IMR-90 (cell line): Measurements from ENCODE around the gene PDE4A. TPM values are rescaled to one million over a fixed set of nuclear protein-coding genes. Genes with fewer than 3 reads are reported as not detected.

Source experiments
- ATAC-seq: fragments of 200-7000 bp; cut with Tn5 transposase; 2 replicates; pipeline ENCODE4 v1.9.1; 2020; ENCODE audit warnings: low read depth, mild to moderate bottlenecking, moderate library complexity
- BruUV-seq: library from RNA; stranded (reverse); fragments of 400-500 nt; replicated peaks from 2 replicates; lab custom pipeline; 2021; lab: Mats Ljungman, UMichigan
- CTCF ChIA-PET: fragments of 300-600 bp; formaldehyde crosslinking; extraction: SDS; loops from one replicate; lab custom pipeline; 2021; ENCODE audit warnings: antibody characterized with exemption; lab: Yijun Ruan, JAX
- POLR2A ChIA-PET: fragments of 300-600 bp; sonication (Branson Sonifier 250); formaldehyde crosslinking; loops from one replicate; lab custom pipeline; 2022; ENCODE audit warnings: antibody characterized with exemption; ENCODE audit not compliant: unreplicated experiment; lab: Charles Lee
- DNase-seq: peaks from one replicate; pipeline ENCODE4 v3.0.0; 2013
- H2AFZ ChIP-seq: replicated peaks from 2 replicates; pipeline ENCODE3; 2013; ENCODE audit warnings: low read length, mild to moderate bottlenecking; ENCODE audit not compliant: poor library complexity
- H2AK5ac ChIP-seq: 2 replicates; pipeline ENCODE4 v1.6.1; 2013; ENCODE audit warnings: low read depth, low read length, inconsistent platforms
- H2AK9ac ChIP-seq: replicated peaks from 2 replicates; pipeline ENCODE3; 2013; ENCODE audit warnings: mild to moderate bottlenecking, low read depth, low read length, moderate library complexity; ENCODE audit not compliant: poor library complexity
- H2BK120ac ChIP-seq: 2 replicates; pipeline ENCODE4 v1.6.1; 2013; ENCODE audit warnings: low read depth, low read length, inconsistent platforms
- H2BK15ac ChIP-seq: 3 replicates; pipeline ENCODE4 v1.6.1; 2013; ENCODE audit warnings: low read depth, low read length, inconsistent platforms
- H2BK20ac ChIP-seq: 2 replicates; pipeline ENCODE4 v1.6.1; 2013; ENCODE audit warnings: low read depth, mild to moderate bottlenecking, inconsistent platforms, low read length, moderate library complexity
- H2BK5ac ChIP-seq: 2 replicates; pipeline ENCODE4 v1.6.1; 2013; ENCODE audit warnings: mild to moderate bottlenecking, low read depth, low read length, inconsistent platforms; ENCODE audit not compliant: poor library complexity, severe bottlenecking
- H3K14ac ChIP-seq: replicated peaks from 2 replicates; pipeline ENCODE4 v1.6.1; 2013; ENCODE audit warnings: low read depth, low read length, inconsistent platforms
- H3K18ac ChIP-seq: 2 replicates; pipeline ENCODE4 v1.6.1; 2013; ENCODE audit warnings: low read depth, low read length, control low read depth
- H3K23ac ChIP-seq: 2 replicates; pipeline ENCODE4 v1.6.1; 2013; ENCODE audit warnings: low read depth, low read length, inconsistent platforms
- H3K27ac ChIP-seq: 2 replicates; pipeline ENCODE4 v1.5.1; 2013; ENCODE audit warnings: mild to moderate bottlenecking, control low read depth, low read length; ENCODE audit not compliant: insufficient read depth
- H3K27me3 ChIP-seq: 2 replicates; pipeline ENCODE4 v1.6.1; 2013; ENCODE audit warnings: low read length; ENCODE audit not compliant: control insufficient read depth, insufficient read depth
- H3K36me3 ChIP-seq: 2 replicates; pipeline ENCODE4 v1.6.1; 2013; ENCODE audit warnings: low read length, mixed read lengths; ENCODE audit not compliant: control insufficient read depth, insufficient read depth
- H3K4ac ChIP-seq: 2 replicates; pipeline ENCODE4 v1.6.1; 2013; ENCODE audit warnings: low read depth, low read length, inconsistent platforms
- H3K4me1 ChIP-seq: 2 replicates; pipeline ENCODE4 v1.6.1; 2013; ENCODE audit warnings: low read length, mixed read lengths; ENCODE audit not compliant: control insufficient read depth, insufficient read depth
- H3K4me2 ChIP-seq: 2 replicates; pipeline ENCODE4 v1.6.1; 2013; ENCODE audit warnings: low read depth, mild to moderate bottlenecking, control low read depth, low read length, moderate library complexity
- H3K4me3 ChIP-seq: 2 replicates; pipeline ENCODE4 v1.5.1; 2013; ENCODE audit warnings: low read depth, mild to moderate bottlenecking, control low read depth, low read length, moderate library complexity; ENCODE audit not compliant: insufficient read depth
- H3K56ac ChIP-seq: 2 replicates; pipeline ENCODE4 v1.6.1; 2013; ENCODE audit warnings: low read length, inconsistent platforms; ENCODE audit not compliant: insufficient read depth; ENCODE audit errors: extremely low read depth
- H3K79me1 ChIP-seq, 2 experiments: 2 replicates each; pipeline ENCODE4 v1.6.1; 2013; ENCODE audit warnings: low read length in 2 of 2, inconsistent platforms in 1 of 2, low read depth in 1 of 2
- H3K9ac ChIP-seq: 2 replicates; pipeline ENCODE4 v1.6.1; 2013; ENCODE audit warnings: low read depth, low read length, control low read depth
- H3K9me1 ChIP-seq: 2 replicates; pipeline ENCODE4 v1.6.1; 2013; ENCODE audit warnings: low read length, inconsistent platforms; ENCODE audit not compliant: insufficient read depth
- H3K9me3 ChIP-seq: 2 replicates; pipeline ENCODE4 v1.6.1; 2013; ENCODE audit warnings: low read length; ENCODE audit not compliant: control insufficient read depth, insufficient read depth
- H4K20me1 ChIP-seq: 2 replicates; pipeline ENCODE4 v1.6.1; 2013; ENCODE audit warnings: low read length, inconsistent platforms; ENCODE audit not compliant: insufficient read depth
- H4K5ac ChIP-seq: 2 replicates; pipeline ENCODE4 v1.6.1; 2013; ENCODE audit warnings: mild to moderate bottlenecking, low read depth, low read length, control low read depth
- H4K8ac ChIP-seq, 2 experiments: 2 replicates each; pipeline ENCODE4 v1.6.1; 2013; ENCODE audit warnings: low read depth in 2 of 2, low read length in 2 of 2, control low read depth in 1 of 2, inconsistent platforms in 1 of 2
- H4K91ac ChIP-seq: 2 replicates; pipeline ENCODE4 v1.6.1; 2013; ENCODE audit warnings: low read depth, low read length, inconsistent platforms; ENCODE audit not compliant: insufficient read depth
- BHLHE40 ChIP-seq: fragments of 150-350 bp; IDR thresholded peaks from 2 replicates; pipeline ENCODE4 v1.6.1; 2016; ENCODE audit warnings: mild to moderate bottlenecking, low read depth, low read length
- FOS ChIP-seq: fragments of 150-350 bp; IDR thresholded peaks from 2 replicates; pipeline ENCODE4 v1.6.1; 2016; ENCODE audit warnings: low read depth, low read length
- MAZ ChIP-seq: IDR thresholded peaks from 2 replicates; pipeline ENCODE4 v1.6.1; 2012; ENCODE audit warnings: low read depth, mild to moderate bottlenecking, low read length, improper control_type of control experiment, moderate library complexity, borderline replicate concordance
- WGBS, 2 experiments: methylation state at CpG; one replicate each; pipeline versions ENCODE4 v1.1.5 to v1.1.7; 2013; ENCODE audit warnings: missing lambda C conversion rate in 2 of 2; ENCODE audit not compliant: insufficient read length in 1 of 2; ENCODE audit errors: extremely low coverage in 2 of 2; 5-methylcytosine and 5-hydroxymethylcytosine counted together
- dilution Hi-C: fragments of 300-500 bp; cut with HindIII; formaldehyde crosslinking; loops from one replicate; pipeline ENCODE4 v1.14.3; 2018; ENCODE audit warnings: low sequenced_read_pairs; ENCODE audit not compliant: unreplicated experiment
- in situ Hi-C: fragments of 300-500 bp; cut with MboI; formaldehyde crosslinking; loops from 3 replicates; pipeline ENCODE4 v1.14.3; 2019; ENCODE audit warnings: low sequenced_read_pairs, inconsistent platforms, mixed read lengths
- intact Hi-C: fragments of 100-400 bp; cut with micrococcal nuclease; formaldehyde crosslinking; loops from 2 replicates; pipeline ENCODE4 v1.10.0; 2022
- polyA plus RNA-seq, 3 experiments: library from polyadenylated mRNA; depleted of rRNA; stranded (reverse); fragments of >200 nt; gene quantifications; 2 replicates each; pipeline ENCODE4 v1.2.3, GENCODE V29; 2012; ENCODE audit warnings: low replicate concordance in 1 of 3
- total RNA-seq: library from RNA; depleted of rRNA; stranded (reverse); fragments of >200 nt; gene quantifications from 2 replicates; pipeline ENCODE4 v1.2.3, GENCODE V29; 2012

The PDE4A gene
- total and polyA plus RNA-seq, 2 of the 4 experiments (the other 2 are of a cell fraction): 1.8 to 7.0 TPM

DNA sequence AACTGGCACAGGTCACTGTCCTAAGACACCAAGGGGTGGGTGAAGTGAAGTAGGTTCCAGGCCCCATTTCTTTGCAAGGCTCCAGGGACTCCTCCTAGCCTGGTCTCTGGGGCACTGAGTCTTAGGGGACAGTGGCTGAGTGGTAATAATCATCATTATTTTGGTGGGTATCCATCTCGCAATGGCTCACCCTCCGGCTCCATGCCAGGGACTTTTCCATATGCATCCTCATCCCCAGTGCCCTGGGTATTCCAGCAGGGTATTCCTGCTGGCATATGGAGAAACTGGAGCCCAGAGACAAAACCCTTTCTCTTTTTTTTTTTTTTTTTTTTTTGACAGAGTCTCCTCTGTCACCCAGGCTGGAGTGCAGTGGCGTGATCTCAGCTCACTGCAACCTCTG is 2.5 kb downstream of the PDE4A start:
- no peak overlapping the region for H3K4me2 ChIP-seq
- no peak overlapping the region for H4K5ac ChIP-seq
- H3K27ac ChIP-seq: no peak overlapping the region
- H3K36me3 ChIP-seq: no peaks in the 10 kb centered on the region
- H2AFZ ChIP-seq: no peak overlapping the region
- no peak overlapping the region for H2BK120ac ChIP-seq
- dilution Hi-C loops: no loop called here
- H3K9me1 ChIP-seq: no peaks in the 10 kb centered on the region
- no peak overlapping the region for H3K14ac ChIP-seq
- no peak overlapping the region for H4K8ac ChIP-seq
- peaks cover 41% of the 10 kb centered on the region for H3K27me3 ChIP-seq
- no peak overlapping the region for H2AK5ac ChIP-seq
- peaks cover 13% of the 10 kb centered on the region for H3K4me1 ChIP-seq
- H2BK20ac ChIP-seq: no peak overlapping the region
- no peak overlapping the region for H3K18ac ChIP-seq
- H3K4ac ChIP-seq: no peak overlapping the region
- no peak overlapping the region for H3K56ac ChIP-seq
- H3K79me1 ChIP-seq: no peaks in the 10 kb centered on the region; a peak in 1 of 4 replicates
- H3K23ac ChIP-seq: no peak overlapping the region
- H2BK15ac ChIP-seq: no peak overlapping the region
- DNase-seq (no peak), ATAC-seq (no peak)
- BruUV-seq: no TSS peak
- no peak overlapping the region for H4K91ac ChIP-seq
- H3K9ac ChIP-seq: no peak overlapping the region
- no CpG with 5 or more reads among the region's 3 CpGs for WGBS, 2 experiments
- intact Hi-C loops: no loop called here
- no peak for TF ChIP-seq FOS
- no peak for TF ChIP-seq MAZ
- no peak for TF ChIP-seq BHLHE40
- POLR2A ChIA-PET: no interaction called here
- CTCF ChIA-PET: no interaction called here
- H2AK9ac ChIP-seq: peak overlapping the region; percentile 6
- H4K20me1 ChIP-seq: peaks cover 18% of the 10 kb centered on the region
- in situ Hi-C loops: no loop called here
- no peak overlapping the region for H2BK5ac ChIP-seq
- H3K9me3 ChIP-seq: no peaks in the 10 kb centered on the region
- H3K4me3 ChIP-seq: no peak overlapping the region
